Suprapubic skin (tissue), 4 donors: ENCODE results near the gene IL3RA. TPM values are rescaled to one million over a fixed set of nuclear protein-coding genes. Genes with fewer than 3 reads are reported as not detected.

Experiments used
- DNase-seq, 2 donors: peaks; one replicate each; pipeline ENCODE4 v3.0.0-alpha.2; 2019; ENCODE audit warnings: low spot score in 2 of 2
- H3K27ac ChIP-seq: fragments of 200-600 bp; sonication (generic); one replicate; pipeline ENCODE4 v1.5.1; 2019
- H3K27me3 ChIP-seq: fragments of 200-600 bp; sonication (generic); one replicate; pipeline ENCODE4 v1.5.1; 2019
- H3K36me3 ChIP-seq: fragments of 200-600 bp; sonication (generic); one replicate; pipeline ENCODE4 v1.5.1; 2019
- H3K4me1 ChIP-seq: fragments of 200-600 bp; sonication (generic); one replicate; pipeline ENCODE4 v1.5.1; 2019
- H3K4me3 ChIP-seq: fragments of 200-600 bp; sonication (generic); one replicate; pipeline ENCODE4 v1.5.1; 2019; ENCODE audit warnings: mild to moderate bottlenecking
- H3K9me3 ChIP-seq: fragments of 200-600 bp; sonication (generic); one replicate; pipeline ENCODE4 v1.5.1; 2019
- CTCF ChIP-seq, 2 donors: fragments of 200-600 bp in 1 of 2; fragments of 450-650 bp in 1 of 2; sonication (generic) in 1 of 2; IDR thresholded peaks; one replicate each; pipeline ENCODE4 v1.5.1; 2016 to 2019; ENCODE audit warnings: antibody characterized with exemption in 2 of 2, mild to moderate bottlenecking in 1 of 2, moderate library complexity in 1 of 2
- EP300 ChIP-seq: sonication (generic); formaldehyde crosslinking; IDR thresholded peaks from one replicate; pipeline ENCODE4 v1.6.1; 2017; ENCODE audit warnings: antibody characterized with exemption
- POLR2A ChIP-seq, 2 donors: fragments of 450-650 bp; IDR thresholded peaks; one replicate each; pipeline ENCODE4 v1.6.1; 2017; ENCODE audit warnings: antibody characterized with exemption in 2 of 2, mild to moderate bottlenecking in 2 of 2, moderate library complexity in 2 of 2
- POLR2AphosphoS5 ChIP-seq, 3 donors: sonication (generic); formaldehyde crosslinking; IDR thresholded peaks; one replicate each; pipeline ENCODE4 v1.6.1; 2017; ENCODE audit warnings: antibody characterized with exemption in 3 of 3
- WGBS: methylation state at CpG from one replicate; pipeline ENCODE4 v1.1.5; 2018; 5-methylcytosine and 5-hydroxymethylcytosine counted together
- total RNA-seq, 4 donors: library from RNA; depleted of rRNA; stranded (reverse); fragments of >200 nt; gene quantifications; one replicate each; pipeline ENCODE4 v1.1.0, GENCODE V29; 2016

Gene IL3RA
- total RNA-seq, 4 donors from 2014 or later, result 2.2 to 9.0 (median 3.4) TPM

- peaks cover 25% of the 10 kb centered on the region for H3K36me3 ChIP-seq
- DNase-seq, result peak in 1 of 2 donors; percentile 56
- no peaks in the 10 kb centered on the region for H3K9me3 ChIP-seq
- no peak overlapping the region for H3K4me3 ChIP-seq
- peaks cover 24% of the 10 kb centered on the region for H3K4me1 ChIP-seq
- no peaks in the 10 kb centered on the region for H3K27me3 ChIP-seq
- H3K27ac ChIP-seq, result no peak overlapping the region
- TF ChIP-seq POLR2A (IDR thresholded peaks at IDR 0.05) (no peak), POLR2AphosphoS5 (IDR thresholded peaks at IDR 0.05) (no peak), EP300 (no peak), CTCF (IDR thresholded peaks at IDR 0.05) (no peak)
- WGBS, result 82% methylated on average over 6 of the region's 15 CpGs
Measured at GRCh38 chrX:1397001-1397400, 60.4 kb downstream of the IL3RA start.

- Histone ChIP-seq H3K4me3 (no peak overlapping the region), H3K27me3 (no peaks in the 10 kb centered on the region), H3K27ac (no peak overlapping the region), H3K9me3 (no peaks in the 10 kb centered on the region), H3K4me1 (peaks cover 24% of the 10 kb centered on the region), H3K36me3 (peaks cover 25% of the 10 kb centered on the region)
- WGBS, result 92% methylated on average over 26 of the region's 29 CpGs
- DNase-seq, result peak in 1 of 2 donors; percentile 48
- no peak for TF ChIP-seq POLR2AphosphoS5 (IDR thresholded peaks at IDR 0.05)
- TF ChIP-seq EP300, result no peak
- no peak for TF ChIP-seq POLR2A (IDR thresholded peaks at IDR 0.05)
- TF ChIP-seq CTCF (IDR thresholded peaks at IDR 0.05), result no peak
Measured at GRCh38 chrX:1397441-1398270, 61.1 kb downstream of the IL3RA start.

GRCh38 chrX:1398431-1399340, 62.1 kb downstream of the IL3RA start:
- peaks cover 34% of the 10 kb centered on the region for H3K36me3 ChIP-seq
- H3K27me3 ChIP-seq, result no peaks in the 10 kb centered on the region
- H3K9me3 ChIP-seq, result no peaks in the 10 kb centered on the region
- TF ChIP-seq POLR2A (IDR thresholded peaks at IDR 0.05), result no peak
- TF ChIP-seq EP300, result no peak
- no peak for TF ChIP-seq POLR2AphosphoS5 (IDR thresholded peaks at IDR 0.05)
- no peak for TF ChIP-seq CTCF (IDR thresholded peaks at IDR 0.05)
- no peak overlapping the region for H3K27ac ChIP-seq
- H3K4me3 ChIP-seq, result no peak overlapping the region
- H3K4me1 ChIP-seq, result peaks cover 16% of the 10 kb centered on the region
- 91% methylated on average over 26 of the region's 29 CpGs for WGBS
- DNase-seq, result peak in 1 of 2 donors; percentile 53

- no peaks in the 10 kb centered on the region for H3K27me3 ChIP-seq
- TF ChIP-seq POLR2AphosphoS5 (IDR thresholded peaks at IDR 0.05) (no peak), POLR2A (IDR thresholded peaks at IDR 0.05) (no peak), CTCF (IDR thresholded peaks at IDR 0.05) (no peak), EP300 (no peak)
- DNase-seq, result peak in 1 of 2 donors; percentile 10
- WGBS, result 95% methylated on average over 12 of the region's 12 CpGs
- peaks cover 2% of the 10 kb centered on the region for H3K4me1 ChIP-seq
- H3K27ac ChIP-seq, result no peak overlapping the region
- H3K36me3 ChIP-seq, result peaks cover 48% of the 10 kb centered on the region
- no peaks in the 10 kb centered on the region for H3K9me3 ChIP-seq
- no peak overlapping the region for H3K4me3 ChIP-seq
Measured at GRCh38 chrX:1400049-1400448, 63.5 kb downstream of the IL3RA start.
